ENCODE results near the gene ABHD2.

GRCh38 chr15:89217686-89218376 is 129.6 kb downstream of the ABHD2 start:
- TF ChIP-seq TAF1 (IDR thresholded peaks at IDR 0.05; ENCODE audit: borderline replicate concordance, insufficient read depth, low read length) (no peak), REST (IDR thresholded peaks at IDR 0.05; ENCODE audit: insufficient read depth in 1 of 2, low read depth in 2 of 2, low read length in 2 of 2) (no peak), POLR2AphosphoS5 (IDR thresholded peaks at IDR 0.05; ENCODE audit: low read depth, low read length) (no peak), SIN3A (IDR thresholded peaks at IDR 0.05; ENCODE audit: borderline replicate concordance, insufficient read depth, low read length) (no peak), FOXP2 (optimal IDR thresholded peaks at IDR 0.05; ENCODE audit: borderline replicate concordance, extremely low read depth, extremely low read length, insufficient read depth) (no peak)
